DMS53 treated with DMSO at 0.1 percent for 48 hours (cell line): Measurements from ENCODE around the gene DEPDC1B.
"Not testable (repeated sequence)": the region's sequence is repeated elsewhere in the genome, so short reads cannot be mapped to it uniquely, and the experiment has no call there.

Source experiments
- DNase-seq: peaks from one replicate; lab custom pipeline; 2025; ENCODE audit not compliant: unreplicated experiment; lab: John Stamatoyannopoulos, UW

DEPDC1B gene

GRCh38 chr5:60699609-60700415, at the start of gene DEPDC1B:
TSS of gene DEPDC1B (minus strand) at chr5:60700166. CDS start at chr5:60700093, 73 bp downstream.
- DNase-seq = peak; percentile 75

DNA sequence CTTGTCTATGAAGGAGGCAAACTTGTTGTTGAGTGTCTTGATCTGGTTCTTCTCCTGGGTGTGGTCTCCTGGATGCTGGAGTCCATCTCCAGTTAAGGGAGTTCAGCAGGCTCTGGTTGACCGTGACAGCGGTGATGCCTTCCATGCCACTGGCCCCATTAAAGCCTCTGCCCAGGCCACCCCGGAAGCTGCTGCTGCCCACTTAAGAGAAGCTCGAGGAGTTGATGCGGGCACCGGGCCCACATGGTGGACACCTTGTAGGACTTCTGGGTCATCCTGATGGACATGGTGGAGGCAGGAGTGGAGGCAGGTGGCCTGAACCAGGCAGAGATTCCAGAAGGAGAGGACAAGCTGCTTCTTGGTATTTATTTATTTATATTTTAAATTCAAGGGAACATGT, 44.7 kb upstream of the DEPDC1B start:
- no peak for DNase-seq

GRCh38 chr5:60743511-60744314, 43.7 kb upstream of the DEPDC1B start:
- no peak for DNase-seq

DNA sequence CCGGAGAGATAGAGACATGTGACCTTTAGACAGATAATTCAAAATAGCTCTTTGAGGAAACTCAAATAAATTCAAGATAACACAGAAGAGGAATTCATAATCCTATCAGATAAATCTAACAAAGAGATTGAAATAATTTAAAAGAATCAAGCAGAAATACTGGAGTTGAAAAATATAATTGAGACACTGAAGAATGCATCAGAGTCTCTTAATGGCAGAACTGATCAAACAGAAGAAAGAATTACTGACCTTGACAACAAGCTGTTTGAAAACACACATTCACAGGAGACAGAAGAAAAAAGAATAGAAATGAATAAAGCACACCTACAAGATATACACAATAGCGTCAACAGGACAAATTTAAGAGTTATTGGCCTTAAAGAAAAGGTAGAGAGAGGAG, 40.4 kb upstream of the DEPDC1B start:
- no peak for DNase-seq

GRCh38 chr5:60738933-60739332, 39.0 kb upstream of the DEPDC1B start:
- DNase-seq = no peak

DNA sequence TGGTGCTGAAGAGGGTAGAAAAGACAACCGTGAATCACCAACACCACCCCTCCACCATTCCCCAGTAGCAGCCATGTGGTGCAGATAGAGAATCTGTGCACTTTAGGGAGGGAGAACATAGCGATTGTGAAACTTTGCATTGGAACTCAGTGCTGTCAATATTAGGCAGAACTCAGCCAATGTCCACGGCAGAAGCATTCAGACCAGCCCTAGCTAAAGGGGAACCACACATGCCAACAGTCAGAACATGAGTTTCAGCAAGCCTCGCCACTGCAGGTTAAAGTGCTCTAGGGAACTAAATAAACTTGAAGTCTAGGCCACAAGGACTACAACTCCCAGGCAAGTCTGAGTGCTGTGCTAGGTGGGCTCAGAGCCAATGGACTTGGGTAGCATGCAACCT, 38.5 kb upstream of the DEPDC1B start:
- DNase-seq = no peak

- DNase-seq = not testable (repeated sequence)
These were observed 30.9 kb upstream of the DEPDC1B start for GRCh38 chr5:60730858-60731257.

DNA sequence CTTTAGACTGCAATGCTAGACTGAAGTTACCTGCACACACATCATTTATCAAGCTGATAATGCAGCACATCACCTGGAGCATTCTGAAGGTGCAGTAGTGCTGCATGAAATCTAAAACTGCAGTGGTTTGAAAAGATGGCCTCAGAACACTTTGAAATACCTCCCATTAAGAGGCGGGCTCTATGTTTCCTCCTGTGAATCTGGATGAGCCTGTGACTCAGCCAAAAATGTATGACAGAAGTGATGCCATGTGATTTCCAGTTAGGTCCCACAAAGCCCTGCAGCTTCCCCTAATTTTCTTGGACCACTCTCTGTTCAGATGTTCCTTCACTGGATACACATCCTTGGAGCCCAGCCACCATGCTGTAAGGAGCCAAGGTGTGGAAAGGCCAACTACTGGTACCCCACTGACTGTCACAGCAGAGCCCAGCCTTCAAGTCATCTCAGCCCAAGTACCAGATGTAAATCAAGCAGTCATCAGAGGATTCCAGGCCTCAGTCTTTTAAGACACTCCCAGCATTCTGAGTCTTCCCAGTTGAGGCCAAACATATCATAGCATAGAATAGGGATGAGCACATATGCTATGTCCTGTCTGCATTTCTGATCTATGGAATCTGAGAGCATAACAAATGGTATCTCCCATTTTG, 27.2 kb upstream of the DEPDC1B start:
- DNase-seq = no peak

- no peak for DNase-seq
These were observed 24.2 kb upstream of the DEPDC1B start for GRCh38 chr5:60724126-60724525.

- peak; percentile 97 for DNase-seq
These were observed 22.4 kb upstream of the DEPDC1B start for GRCh38 chr5:60722416-60722815.

- DNase-seq = no peak
These were observed 19.4 kb upstream of the DEPDC1B start for GRCh38 chr5:60719329-60719728.

- no peak for DNase-seq
These were observed 18.4 kb upstream of the DEPDC1B start for GRCh38 chr5:60718166-60718892.

DNA sequence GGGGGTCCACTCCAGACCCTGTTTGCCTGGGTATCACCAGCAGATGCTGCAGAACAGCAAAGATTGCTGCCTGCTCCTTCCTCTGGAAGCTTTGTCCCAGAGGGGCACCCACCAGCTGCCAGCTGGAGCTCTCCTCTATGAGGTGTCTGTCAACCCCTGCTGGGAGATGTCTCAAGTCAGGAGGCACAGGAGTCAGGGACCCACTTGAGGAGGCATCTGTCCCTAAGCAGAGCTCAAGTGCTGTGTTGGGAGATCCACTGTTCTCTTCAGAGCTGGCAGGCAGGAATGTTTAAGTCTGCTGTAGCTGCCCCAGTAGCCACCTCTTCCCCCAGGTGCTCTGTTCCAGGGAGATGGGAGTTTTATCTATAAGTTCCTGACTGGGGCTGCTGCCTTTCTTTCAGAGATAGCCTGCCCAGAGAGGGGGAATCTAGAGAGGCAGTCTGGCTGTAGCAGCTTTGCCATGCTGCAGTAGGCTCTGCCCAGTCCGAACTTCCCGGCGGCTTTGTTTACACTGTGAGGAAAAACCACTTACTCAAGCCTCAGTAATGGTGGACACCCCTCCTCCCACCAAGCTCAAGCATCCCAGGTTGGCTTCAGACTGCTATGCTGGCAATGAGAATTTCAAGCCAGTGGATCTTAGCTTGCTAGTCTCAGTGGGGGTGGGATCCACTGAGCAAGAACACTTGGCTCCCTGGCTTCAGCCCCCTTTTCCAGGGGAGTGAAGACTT, 15.4 kb upstream of the DEPDC1B start:
- DNase-seq = not testable (repeated sequence)

DNA sequence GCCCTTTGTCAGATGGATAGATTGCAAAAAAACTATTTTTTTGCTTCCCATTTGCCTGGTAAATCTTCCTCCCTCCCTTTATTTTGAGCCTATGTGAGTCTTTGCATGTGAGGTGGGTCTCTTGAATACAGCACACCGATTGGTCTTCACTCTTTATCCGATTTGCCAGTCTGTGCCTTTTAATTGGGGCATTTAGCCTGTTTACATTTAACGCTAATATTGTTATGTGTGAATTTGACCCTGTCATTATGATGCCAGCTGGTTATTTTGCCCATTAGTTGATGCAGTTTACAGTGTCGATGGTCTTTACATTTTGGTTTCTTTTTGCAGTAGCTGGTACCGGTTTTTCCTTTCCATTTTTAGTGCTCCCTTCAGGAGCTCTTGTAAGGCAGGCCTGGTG, 13.0 kb upstream of the DEPDC1B start:
- DNase-seq = no peak

GRCh38 chr5:60711892-60712291, 11.9 kb upstream of the DEPDC1B start:
- not testable (repeated sequence) for DNase-seq

DNA sequence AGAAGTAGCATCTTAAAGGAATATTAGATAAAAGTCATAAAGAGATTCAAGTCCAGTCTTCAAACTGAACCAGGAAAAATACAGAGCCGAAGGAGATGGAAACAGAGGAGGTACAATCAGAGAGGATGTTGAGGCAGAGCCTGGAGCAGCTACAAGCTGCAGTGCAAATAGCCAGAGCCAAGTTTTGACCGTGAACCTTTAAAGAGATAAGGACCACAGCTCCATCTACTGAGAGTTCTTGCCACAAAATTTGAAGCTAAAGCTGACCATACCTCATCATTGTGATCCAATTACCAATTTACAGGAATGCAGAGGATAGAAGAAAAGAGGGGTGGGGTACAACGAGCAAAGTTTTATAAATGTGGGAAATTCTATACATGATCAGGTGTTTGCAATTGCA, 10.4 kb upstream of the DEPDC1B start:
- DNase-seq = no peak

- no peak for DNase-seq
These were observed 5.2 kb upstream of the DEPDC1B start for GRCh38 chr5:60705144-60705543.

GRCh38 chr5:60703944-60704343, 4.0 kb upstream of the DEPDC1B start:
- peak; percentile 60 for DNase-seq

DNA sequence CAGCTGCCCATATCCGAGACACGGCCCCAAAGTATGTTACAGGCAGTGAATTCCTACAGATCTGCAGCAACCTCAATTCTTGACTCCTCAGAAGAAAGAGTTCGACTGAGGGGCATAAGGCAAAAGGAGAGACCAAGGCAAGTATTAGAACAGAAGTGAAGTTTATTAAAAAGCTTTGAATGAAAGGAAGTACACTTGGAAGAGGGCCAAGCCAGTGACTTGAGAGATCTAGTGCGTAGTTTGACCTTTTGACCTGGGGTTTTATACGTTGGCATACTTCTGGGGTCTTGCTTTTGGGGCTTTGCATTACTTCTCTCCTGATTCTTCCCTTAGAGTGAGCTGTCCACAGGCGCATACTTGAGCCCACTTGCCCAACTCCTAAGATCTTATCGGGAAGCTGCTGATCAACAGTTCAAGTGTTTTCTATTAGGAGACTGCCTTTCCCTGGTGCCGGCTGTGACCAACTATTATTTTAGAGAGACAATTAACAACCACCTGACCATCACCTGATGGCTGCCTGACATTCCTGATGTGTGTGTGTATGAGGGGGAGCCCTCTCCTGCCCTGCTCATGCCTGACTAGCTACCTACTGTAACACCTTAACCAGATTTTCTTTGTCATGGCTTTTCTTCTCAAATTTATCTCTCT, 1.5 kb upstream of the DEPDC1B start:
- DNase-seq = no peak

DNA sequence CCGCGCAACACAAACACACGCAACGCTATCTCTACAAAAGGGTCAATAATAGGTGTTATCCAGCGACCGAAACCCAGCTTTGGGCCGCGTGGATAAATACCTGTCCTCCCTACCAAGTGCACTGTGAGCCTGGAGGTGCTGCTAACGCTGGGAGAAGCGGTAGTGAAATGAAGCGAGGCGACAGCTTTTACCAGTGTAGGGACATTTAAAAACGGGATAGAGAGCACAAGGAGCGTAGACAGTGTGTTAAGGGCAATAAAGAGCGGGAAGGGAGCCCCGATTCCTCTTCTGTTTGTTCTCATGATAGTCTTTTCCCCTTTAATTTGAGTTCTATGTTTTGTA, 421 bp upstream of the DEPDC1B start:
- peak; percentile 45 for DNase-seq
